Right lobe of liver (tissue), 6 donors: ENCODE measurements around the gene TTC13. TPM values are rescaled to one million over a fixed set of nuclear protein-coding genes. Genes with fewer than 3 reads are reported as not detected.

Experiments used
- ATAC-seq, 4 donors: fragments of 200-7000 bp; cut with Tn5 transposase; one replicate each; pipeline ENCODE4 v1.9.1; 2020; ENCODE audit warnings: mild to moderate bottlenecking in 4 of 4, moderate library complexity in 4 of 4
- DNase-seq, 3 donors: peaks; one replicate each; pipeline ENCODE4 v3.0.0-alpha.2; 2020
- H3K27ac ChIP-seq, 3 donors: fragments of 200-600 bp; one replicate each; pipeline ENCODE4 v1.8.0; 2022
- H3K27me3 ChIP-seq, 2 donors: fragments of 200-600 bp; one replicate each; pipeline ENCODE4 v1.8.0; 2022
- H3K36me3 ChIP-seq, 4 donors: fragments of 200-600 bp; sonication (generic) in 1 of 4; one replicate each; pipeline versions ENCODE4 v1.5.1 to v1.8.0; 2017 to 2022; ENCODE audit warnings: control low read depth in 1 of 4
- H3K4me1 ChIP-seq, 4 donors: fragments of 200-600 bp; sonication (generic) in 1 of 4; one replicate each; pipeline versions ENCODE4 v1.5.1 to v1.8.0; 2017 to 2022; ENCODE audit warnings: control low read depth in 1 of 4
- H3K4me3 ChIP-seq, 3 donors: fragments of 200-600 bp; one replicate each; pipeline ENCODE4 v1.8.0; 2022
- H3K9me3 ChIP-seq, 4 donors: fragments of 200-600 bp; sonication (generic) in 1 of 4; one replicate each; pipeline versions ENCODE4 v1.5.1 to v1.8.0; 2017 to 2022; ENCODE audit warnings: control low read depth in 1 of 4
- CTCF ChIP-seq, 4 donors: fragments of 200-600 bp in 3 of 4; fragments of 450-650 bp in 1 of 4; IDR thresholded peaks; one replicate each; pipeline versions ENCODE4 v1.5.1 to v1.8.0; 2016 to 2022; ENCODE audit warnings: antibody characterized with exemption in 4 of 4, mild to moderate bottlenecking in 2 of 4
- POLR2A ChIP-seq: fragments of 450-650 bp; IDR thresholded peaks from one replicate; pipeline ENCODE4 v1.6.1; 2017; ENCODE audit warnings: antibody characterized with exemption, mild to moderate bottlenecking
- WGBS: methylation state at CpG from one replicate; pipeline ENCODE4 v1.1.6; 2018; ENCODE audit warnings: low coverage, low lambda C conversion rate; ENCODE audit not compliant: insufficient coverage; ENCODE audit errors: missing lambda C conversion rate; 5-methylcytosine and 5-hydroxymethylcytosine counted together
- intact Hi-C, 2 donors: fragments of 100-400 bp; cut with DNase I; formaldehyde crosslinking; loops; one replicate each; pipeline versions ENCODE4 v1.11.2 to v1.14.1; 2022
- total RNA-seq, 6 experiments: library from RNA; depleted of rRNA in 2 of 6; stranded (reverse); fragments of >200 nt in 2 of 6; fragmentation: NEBNext Ultra II Directional in 3 of 6; extraction: Animal tissue kit (Norgen Biotek cat#: 25700) in 3 of 6; gene quantifications; one replicate each; pipeline versions ENCODE4 v1.1.0 to v1.2.4, GENCODE V29; 2016 to 2023
- donor health status: DM: no; HTN: yes; CAD: no.
- donor health status: DM: no; HTN: no; CAD: no.
- donor health status: DM: no; HTN: no; CAD: no.
- donor health status: DM: no; HTN: yes; CAD: no.
- donor health status: DM: no; HTN: yes; CAD: no.

Gene TTC13
- total RNA-seq, 6 experiments from 2014 or later, result 5.3 to 10.7 (median 6.2) TPM

- H3K36me3 ChIP-seq, result no peaks in the 10 kb centered on the region
- no peak overlapping the region for H3K27ac ChIP-seq
- DNase-seq, result no peak
- no peak for TF ChIP-seq CTCF (IDR thresholded peaks at IDR 0.05)
- no peak for TF ChIP-seq POLR2A
- H3K9me3 ChIP-seq, result no peaks in the 10 kb centered on the region
- WGBS, result 87% methylated on average over 4 of the region's 4 CpGs
- no peaks in the 10 kb centered on the region for H3K4me1 ChIP-seq
- H3K4me3 ChIP-seq, result no peak overlapping the region
- intact Hi-C loops, result no loop called here
- ATAC-seq, result no peak
- no peaks in the 10 kb centered on the region for H3K27me3 ChIP-seq
Observed at GRCh38 chr1:230939806-230940489, 38.7 kb downstream of the TTC13 start.

GRCh38 chr1:230938924-230939368, 39.7 kb downstream of the TTC13 start:
- Histone ChIP-seq H3K27ac (no peak overlapping the region), H3K9me3 (no peaks in the 10 kb centered on the region), H3K27me3 (no peaks in the 10 kb centered on the region), H3K36me3 (no peaks in the 10 kb centered on the region), H3K4me3 (no peak overlapping the region), H3K4me1 (no peaks in the 10 kb centered on the region)
- whole genome bisulfite sequencing, result 77% methylated on average over 2 of the region's 2 CpGs
- TF ChIP-seq POLR2A, result no peak
- TF ChIP-seq CTCF (IDR thresholded peaks at IDR 0.05), result no peak
- DNase-seq (no peak), ATAC-seq (no peak)
- intact Hi-C loops, result no loop called here

GRCh38 chr1:230937371-230937770, 41.3 kb downstream of the TTC13 start:
- no peaks in the 10 kb centered on the region for H3K9me3 ChIP-seq
- ATAC-seq (no peak), DNase-seq (no peak)
- TF ChIP-seq CTCF (IDR thresholded peaks at IDR 0.05), result no peak
- 86% methylated on average over 2 of the region's 2 CpGs for WGBS
- H3K27ac ChIP-seq, result no peak overlapping the region
- H3K4me3 ChIP-seq, result no peak overlapping the region
- intact Hi-C loops, result no loop called here
- H3K27me3 ChIP-seq, result no peaks in the 10 kb centered on the region
- no peaks in the 10 kb centered on the region for H3K36me3 ChIP-seq
- no peaks in the 10 kb centered on the region for H3K4me1 ChIP-seq

GRCh38 chr1:230936475-230936874, 42.2 kb downstream of the TTC13 start:
- no peak overlapping the region for H3K4me3 ChIP-seq
- no peak for TF ChIP-seq POLR2A
- no peak for TF ChIP-seq CTCF (IDR thresholded peaks at IDR 0.05)
- no peaks in the 10 kb centered on the region for H3K4me1 ChIP-seq
- ATAC-seq (no peak), DNase-seq (no peak)
- no peak overlapping the region for H3K27ac ChIP-seq
- no peaks in the 10 kb centered on the region for H3K27me3 ChIP-seq
- intact Hi-C loops, result no loop called here
- WGBS, result 95% methylated on average over 5 of the region's 5 CpGs
- H3K9me3 ChIP-seq, result no peaks in the 10 kb centered on the region
- peaks cover 0 to 2% (median 0%) of the 10 kb centered on the region in 4 donors for H3K36me3 ChIP-seq
